Naive B cell (primary cell): Measurements from ENCODE around the gene ASZ1. TPM values are rescaled to one million over a fixed set of nuclear protein-coding genes. Genes with fewer than 3 reads are reported as not detected.
"Not testable (repeated sequence)": the region's sequence is repeated elsewhere in the genome, so short reads cannot be mapped to it uniquely, and the experiment has no call there.

ENCODE experiments used
- ATAC-seq, 2 donors: fragments of 150-1000 bp; cut with Tn5 transposase; 2 replicates each; pipeline ENCODE4 v1.10.0; 2021; ENCODE audit warnings: low read depth in 2 of 2, mild to moderate bottlenecking in 2 of 2, moderate library complexity in 2 of 2
- DNase-seq: peaks from one replicate; pipeline ENCODE4 v3.0.0; 2022
- H3K27ac Mint-ChIP-seq, 6 donors: one replicate each; pipeline ENCODE4 v1.8.0; 2020 to 2022; ENCODE audit warnings: mild to moderate bottlenecking in 6 of 6, mixed read lengths in 6 of 6, moderate library complexity in 5 of 6, inconsistent platforms in 2 of 6
- H3K27me3 Mint-ChIP-seq, 3 donors: one replicate each; pipeline ENCODE4 v1.8.0; 2021 to 2022; ENCODE audit warnings: mixed read lengths in 3 of 3, mild to moderate bottlenecking in 1 of 3
- H3K36me3 Mint-ChIP-seq, 2 donors: one replicate each; pipeline ENCODE4 v1.8.0; 2020 to 2022; ENCODE audit warnings: mixed read lengths in 2 of 2, inconsistent platforms in 1 of 2, mild to moderate bottlenecking in 1 of 2
- H3K4me1 Mint-ChIP-seq, 3 donors: one replicate each; pipeline ENCODE4 v1.8.0; 2020 to 2022; ENCODE audit warnings: mixed read lengths in 3 of 3, inconsistent platforms in 1 of 3, mild to moderate bottlenecking in 1 of 3, moderate library complexity in 1 of 3
- H3K4me3 Mint-ChIP-seq, 8 donors: one replicate each; pipeline ENCODE4 v1.8.0; 2020 to 2022; ENCODE audit warnings: mild to moderate bottlenecking in 8 of 8, mixed read lengths in 8 of 8, moderate library complexity in 8 of 8, inconsistent platforms in 2 of 8
- H3K9me3 Mint-ChIP-seq, 7 donors: one replicate each; pipeline ENCODE4 v1.8.0; 2020 to 2022; ENCODE audit warnings: mixed read lengths in 7 of 7, mild to moderate bottlenecking in 5 of 7, inconsistent platforms in 2 of 7, moderate library complexity in 1 of 7
- polyA plus RNA-seq, 6 donors: library from polyadenylated mRNA; unstranded; fragments of 300-500 nt; fragmentation: Illumina TruSeq; gene quantifications; one replicate each; pipeline ENCODE4 v1.2.3, GENCODE V29; 2021; ENCODE audit warnings: low read depth in 6 of 6

Gene ASZ1
- polyA plus RNA-seq, 6 donors from 2014 or later, result not detected

DNA sequence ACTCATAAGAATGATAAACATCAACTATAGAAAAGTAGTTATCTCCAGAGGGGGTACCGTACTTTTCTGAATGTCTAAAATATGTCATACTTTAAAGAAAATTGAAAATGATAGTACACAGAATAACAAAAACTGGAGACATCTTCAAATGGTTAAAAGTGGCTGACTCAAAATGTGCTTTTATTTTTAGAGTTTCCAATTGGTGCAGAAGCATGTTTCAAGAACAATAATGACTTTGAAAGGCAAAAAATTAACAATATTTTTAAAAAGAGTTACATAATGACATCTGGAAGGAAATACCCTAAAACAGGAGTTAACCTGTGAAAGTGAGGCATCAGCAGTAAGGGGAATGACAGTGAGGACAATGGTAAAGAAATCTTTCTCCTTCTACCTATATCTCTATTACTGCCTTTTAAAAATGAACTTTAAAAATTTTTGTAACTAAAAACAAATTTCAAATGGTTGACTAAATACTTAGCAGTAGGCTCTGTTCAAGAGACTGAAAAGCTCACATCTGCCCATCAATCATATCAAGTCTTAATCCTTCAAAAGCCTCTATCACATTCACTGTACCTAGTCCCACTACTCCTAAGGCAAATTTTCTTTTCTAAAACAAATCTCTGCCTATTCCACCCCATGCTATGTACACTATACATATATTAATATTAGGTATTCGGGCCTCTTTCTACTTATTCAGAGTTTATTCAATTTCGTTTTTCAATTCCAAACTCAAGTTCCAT, 3.0 kb downstream of the ASZ1 start:
- Mint-ChIP-seq H3K27ac (no peak overlapping the region), H3K27me3 (no peaks in the 10 kb centered on the region), H3K4me3 (no peak overlapping the region), H3K4me1 (no peaks in the 10 kb centered on the region), H3K9me3 (peaks cover 0 to 5% (median 0%) of the 10 kb centered on the region in 7 donors), H3K36me3 (no peaks in the 10 kb centered on the region)
- DNase-seq (no peak), ATAC-seq (no peak)

- H3K4me3 Mint-ChIP-seq, H3K4me1 Mint-ChIP-seq, ATAC-seq, H3K9me3 Mint-ChIP-seq, H3K36me3 Mint-ChIP-seq, H3K27me3 Mint-ChIP-seq, DNase-seq, H3K27ac Mint-ChIP-seq: not testable (repeated sequence)
Observed at GRCh38 chr7:117414591-117414990, 12.7 kb downstream of the ASZ1 start.

- no peak for ATAC-seq
- Mint-ChIP-seq H3K36me3 (no peaks in the 10 kb centered on the region), H3K27me3 (no peaks in the 10 kb centered on the region), H3K4me3 (no peak overlapping the region), H3K9me3 (peaks cover 0 to 8% (median 1%) of the 10 kb centered on the region in 7 donors), H3K4me1 (no peaks in the 10 kb centered on the region), H3K27ac (no peak overlapping the region)
- DNase-seq, result no peak
Observed at GRCh38 chr7:117412946-117413559, 14.2 kb downstream of the ASZ1 start.

- Mint-ChIP-seq H3K9me3 (peaks cover 0 to 8% (median 1%) of the 10 kb centered on the region in 7 donors), H3K27me3 (no peaks in the 10 kb centered on the region)
- ATAC-seq, result no peak
Observed at GRCh38 chr7:117412390-117412789, 14.9 kb downstream of the ASZ1 start.

GRCh38 chr7:117411539-117411938, 15.8 kb downstream of the ASZ1 start:
- ATAC-seq (no peak), DNase-seq (no peak)
- Mint-ChIP-seq H3K4me3 (no peak overlapping the region), H3K27me3 (no peaks in the 10 kb centered on the region), H3K9me3 (peaks cover 0 to 8% (median 1%) of the 10 kb centered on the region in 7 donors), H3K36me3 (no peaks in the 10 kb centered on the region), H3K4me1 (no peaks in the 10 kb centered on the region), H3K27ac (no peak overlapping the region)

More at GRCh38 chr7:117412390-117412789, 14.9 kb downstream of the ASZ1 start:
- DNase-seq, result no peak
- Mint-ChIP-seq H3K4me1 (no peaks in the 10 kb centered on the region), H3K27ac (no peak overlapping the region), H3K4me3 (no peak overlapping the region), H3K36me3 (no peaks in the 10 kb centered on the region)

DNA sequence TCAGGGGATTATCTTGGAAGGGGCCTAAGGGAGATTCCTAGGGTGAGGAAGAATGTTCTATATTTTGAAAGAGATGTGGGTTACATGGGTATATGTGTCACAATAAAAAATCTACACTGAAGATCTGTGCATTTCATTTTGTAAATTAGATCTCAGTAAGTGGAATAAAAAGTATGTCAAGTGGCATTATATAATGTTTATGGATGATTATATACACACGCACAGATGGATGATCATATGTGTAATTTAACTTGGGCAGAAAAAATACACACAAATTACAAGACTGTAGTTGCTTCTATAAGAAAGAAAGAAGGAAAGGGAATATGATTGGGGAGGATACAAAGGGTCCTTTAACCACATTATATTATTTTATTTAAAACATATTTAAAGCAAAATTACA, 18.5 kb downstream of the ASZ1 start:
- no peak overlapping the region for H3K4me3 Mint-ChIP-seq
- no peaks in the 10 kb centered on the region for H3K27me3 Mint-ChIP-seq
- DNase-seq (no peak), ATAC-seq (no peak)
- peaks cover 0 to 4% (median 0%) of the 10 kb centered on the region in 7 donors for H3K9me3 Mint-ChIP-seq
- no peak overlapping the region for H3K27ac Mint-ChIP-seq
- no peaks in the 10 kb centered on the region for H3K36me3 Mint-ChIP-seq
- H3K4me1 Mint-ChIP-seq, result no peaks in the 10 kb centered on the region

GRCh38 chr7:117405519-117405918, 21.8 kb downstream of the ASZ1 start:
- H3K36me3 Mint-ChIP-seq, result no peaks in the 10 kb centered on the region
- no peak for DNase-seq

DNA sequence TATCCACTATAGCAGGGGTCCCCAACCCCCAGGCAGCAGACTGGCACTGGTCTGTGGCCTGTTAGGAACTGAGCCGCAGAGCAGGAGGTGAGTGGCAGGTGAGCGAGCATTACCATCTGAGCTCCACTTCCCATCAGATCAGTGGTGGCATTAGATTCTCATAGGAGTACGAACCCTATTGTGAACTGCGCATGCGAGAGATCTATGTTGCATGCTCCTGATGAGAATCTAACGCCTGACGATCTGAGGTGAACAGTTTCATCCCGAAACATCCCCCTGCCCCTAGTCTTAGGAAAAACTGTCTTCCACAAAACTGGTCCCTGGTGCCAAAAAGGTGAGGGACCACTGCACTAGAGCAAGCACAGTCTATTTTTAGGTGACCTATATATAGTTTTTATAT, 23.6 kb downstream of the ASZ1 start:
- H3K27me3 Mint-ChIP-seq, result no peaks in the 10 kb centered on the region
- ATAC-seq (no peak), DNase-seq (no peak)
- H3K27ac Mint-ChIP-seq, result no peak overlapping the region
- H3K9me3 Mint-ChIP-seq, result peaks cover 0 to 4% (median 0%) of the 10 kb centered on the region in 7 donors
- H3K4me1 Mint-ChIP-seq, result no peaks in the 10 kb centered on the region
- H3K4me3 Mint-ChIP-seq, result no peak overlapping the region
- H3K36me3 Mint-ChIP-seq, result no peaks in the 10 kb centered on the region

More at GRCh38 chr7:117405519-117405918, 21.8 kb downstream of the ASZ1 start:
- H3K27ac Mint-ChIP-seq, result no peak overlapping the region
- ATAC-seq, result no peak
- no peaks in the 10 kb centered on the region for H3K27me3 Mint-ChIP-seq
- H3K4me1 Mint-ChIP-seq, result no peaks in the 10 kb centered on the region
- H3K9me3 Mint-ChIP-seq, result peaks cover 0 to 4% (median 0%) of the 10 kb centered on the region in 7 donors
- H3K4me3 Mint-ChIP-seq, result no peak overlapping the region

DNA sequence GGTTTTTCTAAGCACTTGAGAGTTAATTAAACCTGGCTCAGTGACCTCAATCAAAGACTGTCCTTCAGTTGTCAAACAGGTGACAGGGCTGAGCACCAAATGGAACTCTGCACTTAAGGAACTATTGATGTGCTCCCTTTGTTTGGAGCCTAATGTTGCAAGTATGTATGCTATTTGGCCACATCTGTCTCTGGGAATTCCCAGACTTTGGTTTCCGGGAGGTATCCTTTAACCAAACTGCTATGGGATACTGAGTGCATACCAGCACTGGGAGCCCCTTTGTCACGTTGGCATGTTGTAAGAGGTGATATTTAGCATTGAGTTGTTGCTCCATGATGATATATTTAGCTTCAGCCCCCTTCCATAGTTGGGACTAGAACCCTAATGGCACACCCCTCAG, 25.2 kb downstream of the ASZ1 start:
- DNase-seq (no peak), ATAC-seq (no peak)
- no peaks in the 10 kb centered on the region for H3K36me3 Mint-ChIP-seq
- no peaks in the 10 kb centered on the region for H3K27me3 Mint-ChIP-seq
- H3K9me3 Mint-ChIP-seq, result peaks cover 0 to 4% (median 0%) of the 10 kb centered on the region in 7 donors
- no peak overlapping the region for H3K27ac Mint-ChIP-seq
- H3K4me1 Mint-ChIP-seq, result no peaks in the 10 kb centered on the region
- H3K4me3 Mint-ChIP-seq, result no peak overlapping the region

GRCh38 chr7:117401293-117402002, 25.8 kb downstream of the ASZ1 start:
- no peak for DNase-seq
- Mint-ChIP-seq H3K27ac (no peak overlapping the region), H3K27me3 (no peaks in the 10 kb centered on the region), H3K9me3 (peaks cover 0 to 4% (median 0%) of the 10 kb centered on the region in 7 donors), H3K4me3 (no peak overlapping the region), H3K4me1 (no peaks in the 10 kb centered on the region), H3K36me3 (no peaks in the 10 kb centered on the region)
- no peak for ATAC-seq

GRCh38 chr7:117399820-117400422, 27.4 kb downstream of the ASZ1 start:
- H3K4me1 Mint-ChIP-seq, result no peaks in the 10 kb centered on the region
- ATAC-seq (no peak), DNase-seq (no peak)
- H3K27ac Mint-ChIP-seq, result no peak overlapping the region
- H3K4me3 Mint-ChIP-seq, result no peak overlapping the region
- no peaks in the 10 kb centered on the region for H3K36me3 Mint-ChIP-seq
- peaks cover 0 to 4% (median 0%) of the 10 kb centered on the region in 7 donors for H3K9me3 Mint-ChIP-seq
- no peaks in the 10 kb centered on the region for H3K27me3 Mint-ChIP-seq

DNA sequence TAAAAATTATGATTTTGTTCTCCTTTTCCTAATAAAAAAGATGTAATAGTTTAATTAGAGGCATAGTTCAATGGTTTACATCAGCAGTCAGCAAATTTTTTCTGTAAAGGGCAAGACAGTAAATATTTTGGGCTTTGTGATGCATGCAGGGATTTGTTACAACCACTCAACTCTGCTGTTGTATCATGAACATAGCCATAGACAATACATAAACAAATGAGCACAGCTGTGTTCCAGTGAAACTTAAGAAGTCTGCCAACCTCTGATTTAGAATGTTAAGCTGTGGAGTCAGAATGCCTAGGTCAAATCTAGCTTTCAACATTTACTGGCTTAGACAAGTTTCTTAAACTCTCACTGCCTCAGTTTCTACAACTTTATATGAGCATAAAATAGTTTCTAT, 31.6 kb downstream of the ASZ1 start:
- no peak for ATAC-seq
- no peak overlapping the region for H3K4me3 Mint-ChIP-seq
- no peak overlapping the region for H3K27ac Mint-ChIP-seq

GRCh38 chr7:117393781-117394180, 33.5 kb downstream of the ASZ1 start:
- no peaks in the 10 kb centered on the region for H3K36me3 Mint-ChIP-seq
- no peak for ATAC-seq
- no peak overlapping the region for H3K27ac Mint-ChIP-seq
- no peaks in the 10 kb centered on the region for H3K4me1 Mint-ChIP-seq
- H3K4me3 Mint-ChIP-seq, result no peak overlapping the region
- peaks cover 0 to 26% (median 5%) of the 10 kb centered on the region in 7 donors for H3K9me3 Mint-ChIP-seq
- DNase-seq, result no peak
- H3K27me3 Mint-ChIP-seq, result no peaks in the 10 kb centered on the region

More for the DNA sequence above, 31.6 kb downstream of the ASZ1 start:
- H3K4me1 Mint-ChIP-seq, result no peaks in the 10 kb centered on the region
- no peaks in the 10 kb centered on the region for H3K27me3 Mint-ChIP-seq
- no peaks in the 10 kb centered on the region for H3K36me3 Mint-ChIP-seq
- H3K9me3 Mint-ChIP-seq, result peaks cover 0 to 12% (median 3%) of the 10 kb centered on the region in 7 donors
- DNase-seq, result no peak
